BE2C (cell line): Measurements from ENCODE around the gene PDE4A.

Source experiments
- DNase-seq: peaks from one replicate; pipeline ENCODE4 v3.0.0-alpha.2; 2020
- H3K27me3 ChIP-seq: fragments of 250-450 bp; sonication (Bioruptor Pico); 2 replicates; pipeline ENCODE4 v1.5.1; 2020; ENCODE audit warnings: mild to moderate bottlenecking
- H3K36me3 ChIP-seq: fragments of 250-450 bp; sonication (Bioruptor Pico); 2 replicates; pipeline ENCODE4 v1.5.1; 2020; ENCODE audit warnings: mild to moderate bottlenecking
- H3K4me1 ChIP-seq: fragments of 250-450 bp; sonication (Bioruptor Pico); 2 replicates; pipeline ENCODE4 v1.5.1; 2020
- H3K4me3 ChIP-seq: 2 replicates; pipeline ENCODE4 v1.5.1; 2011; ENCODE audit warnings: low read depth, low read length
- H3K9me3 ChIP-seq: fragments of 250-450 bp; sonication (Bioruptor Pico); 2 replicates; pipeline ENCODE4 v1.5.1; 2020
- CTCF ChIP-seq: IDR thresholded peaks from 2 replicates; pipeline ENCODE4 v1.5.1; 2012; ENCODE audit warnings: mild to moderate bottlenecking, low read depth, low read length

Gene PDE4A

GRCh38 chr19:10430505-10431253 is 10.3 kb downstream of the PDE4A start:
- Histone ChIP-seq H3K4me3 (no peak overlapping the region), H3K36me3 (no peaks in the 10 kb centered on the region), H3K9me3 (no peaks in the 10 kb centered on the region), H3K27me3 (peaks cover 14% of the 10 kb centered on the region; the same call in 1 of the 2 replicates), H3K4me1 (peaks cover 13% of the 10 kb centered on the region)
- no peak for TF ChIP-seq CTCF
- peak; percentile 56 for DNase-seq

- H3K27me3 ChIP-seq: peaks cover 14% of the 10 kb centered on the region; the same call in 1 of the 2 replicates
- DNase-seq: no peak
- H3K9me3 ChIP-seq: no peaks in the 10 kb centered on the region
- TF ChIP-seq CTCF: no peak
- H3K4me3 ChIP-seq: peak overlapping the region; percentile 16; the same call in 1 of the 2 replicates
- H3K36me3 ChIP-seq: no peaks in the 10 kb centered on the region
- peaks cover 13% of the 10 kb centered on the region for H3K4me1 ChIP-seq
Observed at GRCh38 chr19:10431254-10431942, 11.1 kb downstream of the PDE4A start.

- TF ChIP-seq CTCF: no peak
- Histone ChIP-seq H3K27me3 (peaks cover 14% of the 10 kb centered on the region; the same call in 1 of the 2 replicates), H3K4me3 (peak overlapping the region; percentile 16; the same call in 1 of the 2 replicates), H3K36me3 (no peaks in the 10 kb centered on the region), H3K4me1 (peaks cover 13% of the 10 kb centered on the region), H3K9me3 (no peaks in the 10 kb centered on the region)
- peak; percentile 45 for DNase-seq
Observed at GRCh38 chr19:10431943-10432735, 11.8 kb downstream of the PDE4A start.

- no peak for DNase-seq
- H3K27me3 ChIP-seq: peaks cover 14% of the 10 kb centered on the region; the same call in 1 of the 2 replicates
Observed at GRCh38 chr19:10432736-10433130, 12.4 kb downstream of the PDE4A start.

GRCh38 chr19:10433131-10433536 is 12.8 kb downstream of the PDE4A start:
- no peak for DNase-seq
- H3K9me3 ChIP-seq: no peaks in the 10 kb centered on the region
- H3K4me3 ChIP-seq: no peak overlapping the region
- H3K36me3 ChIP-seq: no peaks in the 10 kb centered on the region
- peaks cover 13% of the 10 kb centered on the region for H3K4me1 ChIP-seq
- no peak for TF ChIP-seq CTCF
- H3K27me3 ChIP-seq: peaks cover 14% of the 10 kb centered on the region; the same call in 1 of the 2 replicates

More at GRCh38 chr19:10432736-10433130, 12.4 kb downstream of the PDE4A start:
- H3K4me1 ChIP-seq: peaks cover 13% of the 10 kb centered on the region
- H3K4me3 ChIP-seq: no peak overlapping the region
- no peak for TF ChIP-seq CTCF
- H3K36me3 ChIP-seq: no peaks in the 10 kb centered on the region
- no peaks in the 10 kb centered on the region for H3K9me3 ChIP-seq
